PC-9 (cell line): ENCODE results near the gene NFKB1.

Source experiments
- EZH2 ChIP-seq: fragments of 200-600 bp; sonication (generic); IDR thresholded peaks from 2 replicates; pipeline ENCODE4 v1.8.0; 2017; ENCODE audit warnings: antibody characterized with exemption, low read depth
- TF ChIP-seq, protein P1 (sequence below): fragments of 200-600 bp; sonication (generic); conservative IDR thresholded peaks from 2 replicates; pipeline ENCODE4 v1.6.1; 2017; ENCODE audit warnings: mixed run types, antibody characterized with exemption, mild to moderate bottlenecking, moderate library complexity

DNA sequence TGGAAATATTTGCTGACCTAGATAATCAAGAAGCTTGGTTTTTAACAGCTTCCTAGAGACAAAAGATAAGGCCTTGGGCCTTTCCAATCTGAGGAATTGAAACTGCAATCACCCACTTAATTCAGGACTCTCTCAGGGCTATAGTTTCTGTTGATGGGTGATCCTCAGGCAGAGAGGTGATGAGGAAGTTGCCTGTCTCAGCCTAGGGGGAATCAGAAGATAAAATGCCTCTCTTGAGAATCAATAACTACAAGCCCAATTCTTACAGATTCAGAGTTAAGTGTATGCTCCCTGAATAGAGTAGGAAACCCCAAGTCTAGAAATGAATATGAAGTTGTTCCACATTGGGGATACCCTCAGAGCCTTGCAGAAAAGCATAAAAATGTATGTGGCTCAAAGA, 45.5 kb downstream of the NFKB1 start:
- TF ChIP-seq, protein P1, sequence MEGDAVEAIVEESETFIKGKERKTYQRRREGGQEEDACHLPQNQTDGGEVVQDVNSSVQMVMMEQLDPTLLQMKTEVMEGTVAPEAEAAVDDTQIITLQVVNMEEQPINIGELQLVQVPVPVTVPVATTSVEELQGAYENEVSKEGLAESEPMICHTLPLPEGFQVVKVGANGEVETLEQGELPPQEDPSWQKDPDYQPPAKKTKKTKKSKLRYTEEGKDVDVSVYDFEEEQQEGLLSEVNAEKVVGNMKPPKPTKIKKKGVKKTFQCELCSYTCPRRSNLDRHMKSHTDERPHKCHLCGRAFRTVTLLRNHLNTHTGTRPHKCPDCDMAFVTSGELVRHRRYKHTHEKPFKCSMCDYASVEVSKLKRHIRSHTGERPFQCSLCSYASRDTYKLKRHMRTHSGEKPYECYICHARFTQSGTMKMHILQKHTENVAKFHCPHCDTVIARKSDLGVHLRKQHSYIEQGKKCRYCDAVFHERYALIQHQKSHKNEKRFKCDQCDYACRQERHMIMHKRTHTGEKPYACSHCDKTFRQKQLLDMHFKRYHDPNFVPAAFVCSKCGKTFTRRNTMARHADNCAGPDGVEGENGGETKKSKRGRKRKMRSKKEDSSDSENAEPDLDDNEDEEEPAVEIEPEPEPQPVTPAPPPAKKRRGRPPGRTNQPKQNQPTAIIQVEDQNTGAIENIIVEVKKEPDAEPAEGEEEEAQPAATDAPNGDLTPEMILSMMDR = no peak
- TF ChIP-seq EZH2 = no peak
